VCaP (cell line): ENCODE data around the gene NR1D1.
"Not testable (repeated sequence)": the region's sequence is repeated elsewhere in the genome, so short reads cannot be mapped to it uniquely, and the experiment has no call there.

ENCODE experiments used
- H3K27ac ChIP-seq: fragments of 450-650 bp; 2 replicates; pipeline ENCODE4 v1.5.1; 2017
- TF ChIP-seq, protein P1 (sequence below): fragments of 450-650 bp; conservative IDR thresholded peaks from 2 replicates; pipeline ENCODE4 v1.5.1; 2017; ENCODE audit warnings: mild to moderate bottlenecking, moderate library complexity

The NR1D1 gene

DNA sequence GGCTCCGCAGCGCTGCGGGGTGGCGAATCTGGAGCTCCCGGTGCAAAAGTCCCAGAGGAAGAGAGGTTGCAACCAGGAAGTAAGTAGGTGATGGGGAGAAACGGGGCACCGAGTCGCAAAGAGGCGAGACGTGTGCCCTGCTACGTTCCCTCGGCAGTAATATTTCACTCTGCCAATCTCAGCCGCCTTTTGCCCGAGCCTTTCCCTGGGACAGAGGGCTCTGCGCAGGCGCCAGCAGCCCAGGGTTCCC, at the start of gene NR1D1:
NR1D1 (minus strand) TSS at position 171 of the 250 bp plus-strand sequence. CDS start 495 bp downstream, outside the sequence.
- H3K27ac ChIP-seq, result peak within 1 kb of the TSS; percentile 75
- TF ChIP-seq, protein P1, sequence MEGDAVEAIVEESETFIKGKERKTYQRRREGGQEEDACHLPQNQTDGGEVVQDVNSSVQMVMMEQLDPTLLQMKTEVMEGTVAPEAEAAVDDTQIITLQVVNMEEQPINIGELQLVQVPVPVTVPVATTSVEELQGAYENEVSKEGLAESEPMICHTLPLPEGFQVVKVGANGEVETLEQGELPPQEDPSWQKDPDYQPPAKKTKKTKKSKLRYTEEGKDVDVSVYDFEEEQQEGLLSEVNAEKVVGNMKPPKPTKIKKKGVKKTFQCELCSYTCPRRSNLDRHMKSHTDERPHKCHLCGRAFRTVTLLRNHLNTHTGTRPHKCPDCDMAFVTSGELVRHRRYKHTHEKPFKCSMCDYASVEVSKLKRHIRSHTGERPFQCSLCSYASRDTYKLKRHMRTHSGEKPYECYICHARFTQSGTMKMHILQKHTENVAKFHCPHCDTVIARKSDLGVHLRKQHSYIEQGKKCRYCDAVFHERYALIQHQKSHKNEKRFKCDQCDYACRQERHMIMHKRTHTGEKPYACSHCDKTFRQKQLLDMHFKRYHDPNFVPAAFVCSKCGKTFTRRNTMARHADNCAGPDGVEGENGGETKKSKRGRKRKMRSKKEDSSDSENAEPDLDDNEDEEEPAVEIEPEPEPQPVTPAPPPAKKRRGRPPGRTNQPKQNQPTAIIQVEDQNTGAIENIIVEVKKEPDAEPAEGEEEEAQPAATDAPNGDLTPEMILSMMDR, result no peak

DNA sequence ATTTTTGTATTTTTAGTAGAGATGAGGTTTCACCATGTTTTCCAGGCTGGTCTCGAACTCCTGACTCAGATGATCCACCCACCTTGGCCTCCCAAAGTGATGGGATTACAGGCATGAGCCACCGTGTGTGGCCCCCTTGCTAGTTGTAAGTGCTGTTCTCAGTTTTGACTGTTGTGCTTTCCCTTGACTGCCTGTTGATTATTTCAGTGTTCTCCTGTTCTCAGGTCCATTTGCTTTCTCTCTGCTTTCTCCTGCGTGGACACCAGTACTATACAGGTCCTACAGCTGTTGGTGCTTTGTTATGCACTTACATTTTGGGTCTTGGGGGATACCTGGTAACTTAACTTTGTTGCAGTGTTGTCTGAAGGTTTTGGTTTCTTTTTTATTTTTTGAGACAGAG, 48.1 kb upstream of the NR1D1 start:
- TF ChIP-seq, protein P1, result no peak
- no peak overlapping the region for H3K27ac ChIP-seq

DNA sequence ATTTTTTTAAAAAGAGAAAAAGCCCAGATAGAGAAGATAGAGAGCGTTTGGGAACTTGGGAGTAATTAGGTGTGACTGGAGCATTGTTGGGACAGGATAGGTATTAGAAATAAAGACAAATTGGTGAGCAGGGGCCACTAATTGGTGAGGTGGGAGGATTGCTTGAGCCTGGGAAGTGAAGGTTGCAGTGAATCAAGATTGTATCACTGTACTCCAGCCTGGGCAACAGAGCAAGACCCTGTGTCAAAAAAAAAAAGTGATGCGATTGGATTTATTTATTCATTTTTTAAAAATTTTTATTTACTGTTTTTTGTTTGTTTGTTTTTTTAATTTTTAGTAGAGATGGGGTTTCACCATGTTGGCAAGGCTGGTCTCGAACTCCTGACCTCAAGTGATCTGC, 45.1 kb upstream of the NR1D1 start:
- no peak overlapping the region for H3K27ac ChIP-seq
- TF ChIP-seq, protein P1, result no peak

DNA sequence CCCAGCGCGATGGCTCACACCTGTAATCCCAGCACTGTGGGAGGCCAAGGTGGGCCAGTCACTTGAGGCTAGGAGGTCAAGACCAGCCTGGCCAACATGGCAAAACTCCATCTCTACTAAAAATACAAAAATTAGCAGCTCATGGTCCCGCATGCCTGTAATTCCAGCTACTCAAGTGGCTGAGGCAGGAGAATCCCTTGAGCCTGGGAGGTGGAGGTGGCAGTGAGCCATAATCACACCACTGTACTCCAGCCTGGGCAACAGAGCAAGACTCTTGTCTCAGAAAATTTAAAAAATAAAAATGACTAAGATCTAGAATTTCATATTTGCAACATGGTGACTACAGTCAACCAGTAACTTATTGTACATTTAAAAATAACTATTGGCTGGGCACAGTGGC, 42.8 kb upstream of the NR1D1 start:
- not testable (repeated sequence) for H3K27ac ChIP-seq

DNA sequence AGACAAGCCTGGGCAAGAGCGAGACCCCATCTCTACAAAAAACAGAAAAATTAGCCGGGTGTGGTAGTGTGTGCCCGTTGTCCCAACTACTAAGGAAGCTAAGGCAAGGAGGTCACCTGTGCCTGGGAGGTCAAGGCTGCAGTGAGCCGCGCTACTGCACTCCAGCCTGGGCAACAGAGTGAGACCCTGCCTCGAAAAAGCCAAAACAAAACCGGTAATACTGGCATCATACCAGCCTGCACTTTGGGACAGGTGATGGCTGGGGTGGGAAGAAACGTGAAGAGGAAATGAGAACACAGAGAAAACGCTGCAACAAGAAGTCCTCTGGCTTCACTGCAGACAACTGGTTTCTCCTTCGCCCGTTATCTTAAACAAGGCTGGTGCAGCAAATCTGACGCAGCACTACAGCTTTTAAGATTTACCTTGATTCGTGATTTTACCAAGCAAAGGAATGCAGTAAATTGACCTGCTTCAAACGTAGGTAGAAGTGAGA, 39.2 kb upstream of the NR1D1 start:
- TF ChIP-seq, protein P1, result no peak
- H3K27ac ChIP-seq, result peak overlapping the region; percentile 97

DNA sequence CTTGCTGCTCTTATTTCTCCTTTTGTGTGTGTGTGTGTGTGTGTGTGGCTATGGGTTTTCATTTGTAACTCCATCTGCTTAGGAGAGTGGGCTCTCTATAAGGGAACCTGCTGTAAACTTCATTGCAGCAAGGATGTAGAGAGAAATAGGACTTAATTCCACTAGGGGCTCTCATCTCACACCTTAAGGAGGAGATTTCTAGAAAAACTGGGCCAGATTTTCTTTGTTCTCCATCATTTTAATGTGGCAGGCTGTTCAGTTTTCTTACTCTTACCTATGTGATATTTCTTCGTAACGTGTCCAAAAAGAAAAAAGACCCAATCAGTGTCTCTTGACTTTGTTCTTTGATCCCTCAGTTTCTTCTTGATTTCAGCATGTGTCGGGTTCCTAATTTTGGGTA, 35.4 kb upstream of the NR1D1 start:
- peak overlapping the region; percentile 16; the same call in 1 of the 2 replicates for H3K27ac ChIP-seq
- TF ChIP-seq, protein P1, result 0 out of 2 replicates have a peak, but pooled peaks have one; percentile 10

DNA sequence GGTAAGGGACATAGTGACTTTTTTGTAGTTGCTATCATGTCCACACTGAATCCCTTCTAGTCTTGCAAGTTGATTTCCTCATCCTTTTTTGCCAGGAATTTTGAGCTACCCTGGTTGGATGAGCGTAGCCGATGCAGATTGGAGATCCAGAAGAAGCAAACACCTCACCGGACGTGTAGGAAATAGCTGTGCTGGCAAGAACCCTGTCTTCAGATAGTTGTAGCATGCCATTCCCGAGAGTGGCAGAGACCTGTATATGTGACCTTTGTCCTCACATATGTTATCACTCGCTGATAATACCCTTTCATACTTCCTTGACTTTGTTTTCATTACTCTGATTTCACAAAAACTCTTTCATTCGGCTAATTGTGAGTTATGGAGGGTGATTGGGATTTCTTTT, 33.8 kb upstream of the NR1D1 start:
- TF ChIP-seq, protein P1, result no peak
- H3K27ac ChIP-seq, result no peak overlapping the region

DNA sequence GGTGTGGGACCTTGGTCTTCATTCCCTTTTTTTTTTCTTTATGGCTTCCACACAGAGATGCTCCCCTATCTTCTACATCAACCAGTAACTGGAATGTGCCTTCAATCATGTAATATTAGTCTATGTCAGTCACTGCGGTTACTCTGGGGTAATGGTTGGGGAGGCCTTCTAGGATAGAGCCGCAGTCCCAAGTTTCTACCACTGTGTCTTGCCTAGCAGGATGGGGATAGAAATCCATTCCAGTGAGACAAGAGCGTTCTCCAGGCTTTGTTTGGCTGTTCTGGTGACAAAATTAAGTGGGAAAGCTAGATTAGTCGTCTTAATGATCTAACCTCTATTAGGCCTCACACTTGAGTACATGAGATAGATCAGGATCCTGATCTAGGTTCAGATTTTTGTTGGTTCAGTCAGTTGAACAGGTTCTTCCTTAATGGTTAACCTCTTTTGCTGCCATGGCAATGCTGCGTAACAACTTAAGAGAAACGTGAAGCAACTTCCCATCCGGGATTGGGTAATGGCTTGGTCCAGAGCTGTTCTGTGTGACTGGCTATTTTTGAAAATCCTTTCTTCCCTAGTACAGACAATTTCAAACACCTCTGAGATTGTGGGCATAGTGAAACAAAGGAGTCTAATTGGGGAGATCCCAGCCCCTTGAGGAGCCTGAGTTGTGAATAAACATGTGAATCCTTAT, 30.1 kb upstream of the NR1D1 start:
- H3K27ac ChIP-seq, result no peak overlapping the region

More for the DNA sequence above, 30.1 kb upstream of the NR1D1 start:
- TF ChIP-seq, protein P1, result no peak
